Stimulated activated CD8-positive, alpha-beta memory T cell treated with anti-CD3 and anti-CD28 coated beads, Interleukin-7, amount 100 ng/mL, for 24 hours (primary cell): ENCODE results near the gene OXT.
"Not testable (repeated sequence)": the region's sequence is repeated elsewhere in the genome, so short reads cannot be mapped to it uniquely, and the experiment has no call there.

Experiments used
- DNase-seq: peaks from one replicate; pipeline ENCODE4 v3.0.0-alpha.2; 2020; ENCODE audit warnings: low read depth

Gene OXT

GRCh38 chr20:3071610-3072529 is at the start of gene OXT:
TSS of gene OXT (plus strand) at chr20:3071620. CDS start at chr20:3071656, 36 bp downstream.
- peak; percentile 28 for DNase-seq

DNA sequence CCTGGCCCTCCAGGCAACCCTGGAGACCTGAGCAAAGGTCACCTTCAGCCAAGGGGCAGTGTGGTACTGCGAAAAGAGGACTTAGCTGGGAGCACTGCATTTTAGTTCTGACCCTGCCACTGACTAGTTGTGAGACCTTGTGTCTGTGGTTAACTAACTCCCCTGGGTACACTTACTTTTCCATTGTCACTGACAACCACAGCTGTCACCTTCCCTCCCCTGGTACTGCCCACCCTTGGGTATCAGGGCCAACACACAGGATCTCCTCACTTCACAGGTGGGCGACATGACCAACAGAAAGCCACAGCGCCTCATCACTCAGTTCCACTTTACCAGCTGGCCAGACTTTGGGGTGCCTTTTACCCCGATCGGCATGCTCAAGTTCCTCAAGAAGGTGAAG is 49.6 kb upstream of the OXT start:
- no peak for DNase-seq

GRCh38 chr20:3022559-3023490 is 48.6 kb upstream of the OXT start:
- DNase-seq = not testable (repeated sequence)

DNA sequence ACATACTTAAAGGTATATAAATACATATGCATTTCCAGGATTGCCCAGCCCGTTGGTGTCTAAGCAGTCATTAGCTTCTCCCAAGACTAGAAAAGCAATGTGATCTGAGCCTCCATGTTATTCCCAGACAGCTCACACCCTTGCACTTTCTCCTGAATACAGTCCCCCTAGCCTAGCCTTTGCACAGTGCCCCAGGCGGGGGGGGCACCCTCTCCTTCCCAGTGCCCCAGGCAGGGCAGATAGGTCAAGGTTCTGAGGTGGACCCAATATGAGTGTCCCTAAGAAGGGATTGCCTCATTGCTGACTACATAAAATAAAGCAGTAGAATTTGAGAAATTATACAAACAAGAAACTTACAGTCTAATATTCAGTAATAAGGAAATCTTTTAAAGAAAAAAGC is 43.4 kb upstream of the OXT start:
- no peak for DNase-seq

GRCh38 chr20:3031524-3032147 is 39.8 kb upstream of the OXT start:
- DNase-seq = no peak

DNA sequence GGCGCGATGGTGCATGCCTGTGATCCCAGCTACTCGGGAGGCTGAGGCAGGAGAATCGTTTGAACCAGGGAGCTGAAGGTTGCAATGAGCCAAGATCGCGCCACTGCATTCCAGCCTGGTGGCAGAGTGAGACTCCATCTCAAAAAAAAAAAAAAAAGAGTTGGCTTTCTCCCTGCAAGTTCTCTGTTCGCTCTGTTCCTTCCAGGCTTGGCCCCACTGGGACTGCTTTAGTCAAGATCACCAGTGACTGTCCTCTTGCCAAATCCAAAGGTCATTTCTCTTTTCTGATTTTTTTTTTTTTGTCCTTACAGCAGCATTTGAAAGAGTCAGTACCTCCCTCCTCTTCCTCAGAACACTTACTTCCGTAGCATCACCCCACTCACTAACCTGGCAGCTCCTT is 38.8 kb upstream of the OXT start:
- no peak for DNase-seq

- no peak for DNase-seq
Measured at GRCh38 chr20:3037654-3038053, 33.8 kb upstream of the OXT start.

DNA sequence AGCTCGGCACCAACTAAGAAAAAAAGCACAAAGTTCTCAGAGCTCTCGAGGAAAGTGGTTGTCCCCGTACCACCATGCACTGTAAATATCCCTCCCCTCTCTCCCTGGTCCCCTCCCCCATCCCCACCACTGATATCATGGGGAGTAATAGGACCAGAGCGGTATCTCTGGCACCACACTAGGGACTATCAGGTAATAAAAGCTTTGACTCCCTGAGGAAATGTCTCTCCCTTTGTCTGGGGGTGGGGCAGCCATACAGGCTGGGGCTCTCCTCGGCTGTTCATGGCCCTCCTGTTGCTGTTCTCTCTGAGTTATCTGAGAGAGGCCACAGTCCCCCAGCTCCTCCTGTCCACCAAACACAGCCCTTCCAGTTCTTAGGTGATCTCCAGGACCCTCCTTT is 33.0 kb upstream of the OXT start:
- DNase-seq = no peak

DNA sequence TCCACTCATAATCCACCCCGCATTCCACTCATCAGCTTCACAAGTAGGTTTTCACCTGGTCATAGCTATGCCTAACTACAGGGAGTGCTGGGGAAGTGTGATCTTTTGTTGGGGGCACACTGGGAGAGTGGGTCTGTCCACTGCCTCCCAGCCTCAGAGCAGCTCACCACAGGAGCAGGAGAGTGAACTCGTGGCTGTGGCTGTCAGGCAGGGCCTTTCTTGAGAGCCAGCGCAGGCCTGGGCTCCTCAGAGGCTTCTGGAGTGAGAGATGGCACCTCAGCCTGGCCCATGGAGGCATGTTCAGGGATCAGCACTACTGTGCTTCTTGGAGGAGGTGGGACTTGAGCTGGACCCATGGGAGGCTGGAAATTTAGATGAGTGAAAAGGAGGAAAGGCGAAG is 32.0 kb upstream of the OXT start:
- no peak for DNase-seq

DNA sequence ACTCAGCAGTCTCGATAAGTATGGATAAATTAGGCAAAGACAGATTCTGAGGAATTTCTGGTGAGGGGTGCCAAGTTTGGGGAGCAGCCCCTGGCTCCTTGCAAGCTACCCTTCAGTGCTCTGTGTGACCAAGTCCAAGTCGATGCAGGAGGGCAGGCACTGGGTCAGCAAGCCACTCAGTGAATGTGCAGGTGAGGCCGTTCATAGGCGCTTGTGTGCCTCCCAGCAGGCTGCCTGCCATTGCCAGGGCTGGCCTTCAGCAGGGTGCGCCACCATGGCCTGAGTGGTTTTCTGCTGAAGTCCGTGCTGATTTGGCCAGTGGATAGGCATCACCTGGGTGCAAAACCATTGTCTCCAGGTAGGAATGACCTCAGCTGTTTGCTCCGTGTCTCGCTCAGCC is 31.3 kb upstream of the OXT start:
- no peak for DNase-seq

- no peak for DNase-seq
Measured at GRCh38 chr20:3041854-3042409, 29.5 kb upstream of the OXT start.

GRCh38 chr20:3042625-3043024 is 28.8 kb upstream of the OXT start:
- DNase-seq = no peak

- DNase-seq = no peak
Measured at GRCh38 chr20:3043322-3043721, 28.1 kb upstream of the OXT start, which contains the start of gene GNRH2. TSS of gene GNRH2 (plus strand) at chr20:3043622. CDS start at chr20:3044415, 793 bp downstream.

DNA sequence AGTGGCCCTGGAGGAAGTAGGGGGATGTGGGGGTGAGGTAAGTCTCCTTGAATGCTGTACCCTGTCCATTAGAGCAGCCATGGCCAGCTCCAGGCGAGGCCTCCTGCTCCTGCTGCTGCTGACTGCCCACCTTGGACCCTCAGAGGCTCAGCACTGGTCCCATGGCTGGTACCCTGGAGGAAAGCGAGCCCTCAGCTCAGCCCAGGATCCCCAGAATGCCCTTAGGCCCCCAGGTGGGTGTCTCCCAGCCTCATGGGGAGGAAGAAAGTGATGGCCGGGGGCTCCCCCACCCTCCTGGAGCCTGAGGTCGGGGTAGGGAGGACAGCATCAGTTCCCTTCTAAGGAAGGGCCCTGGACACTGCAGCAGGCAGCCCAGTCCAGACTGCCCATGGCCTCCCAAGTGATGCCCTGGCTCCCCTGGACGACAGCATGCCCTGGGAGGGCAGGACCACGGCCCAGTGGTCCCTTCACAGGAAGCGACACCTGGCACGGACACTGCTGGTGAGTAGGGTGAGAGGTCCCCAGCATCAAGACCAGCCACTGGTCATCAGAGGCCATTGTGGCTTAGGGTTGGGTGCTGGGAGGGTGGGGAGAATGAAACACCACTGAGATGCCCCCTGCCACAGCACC is 27.0 kb upstream of the OXT start:
- DNase-seq = no peak

GRCh38 chr20:3045042-3045815 is 26.2 kb upstream of the OXT start:
- peak; percentile 21 for DNase-seq

DNA sequence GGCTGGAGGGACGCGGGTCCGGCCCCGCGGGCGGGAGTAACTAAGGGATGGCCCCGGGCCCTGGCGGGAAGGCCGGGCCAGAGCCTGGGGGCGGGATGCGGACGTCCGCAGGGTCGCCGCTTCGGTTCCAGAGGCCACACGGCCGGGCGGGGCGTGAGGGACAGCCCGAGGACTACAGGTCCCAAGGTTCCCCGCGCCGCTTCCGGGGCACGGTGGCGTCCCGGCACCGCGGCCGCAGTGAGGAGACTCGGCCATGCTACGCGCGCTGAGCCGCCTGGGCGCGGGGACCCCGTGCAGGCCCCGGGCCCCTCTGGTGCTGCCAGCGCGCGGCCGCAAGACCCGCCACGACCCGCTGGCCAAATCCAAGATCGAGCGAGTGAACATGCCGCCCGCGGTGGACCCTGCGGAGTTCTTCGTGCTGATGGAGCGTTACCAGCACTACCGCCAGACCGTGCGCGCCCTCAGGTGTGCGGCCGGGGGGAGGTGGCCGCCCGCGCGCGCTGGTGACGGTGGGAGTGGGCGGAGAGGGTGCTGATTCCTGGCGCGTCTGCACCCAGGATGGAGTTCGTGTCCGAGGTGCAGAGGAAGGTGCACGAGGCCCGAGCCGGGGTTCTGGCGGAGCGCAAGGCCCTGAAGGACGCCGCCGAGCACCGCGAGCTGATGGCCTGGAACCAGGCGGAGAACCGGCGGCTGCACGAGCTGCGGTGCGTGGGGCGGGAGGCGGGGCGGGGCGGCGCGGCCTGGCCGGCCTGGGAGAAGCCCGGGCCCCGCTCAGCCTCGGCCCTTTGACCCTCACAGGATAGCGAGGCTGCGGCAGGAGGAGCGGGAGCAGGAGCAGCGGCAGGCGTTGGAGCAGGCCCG is 25.4 kb upstream of the OXT start, which contains the start of gene MRPS26:
MRPS26 (plus strand) TSS at position 237 of the 861 bp plus-strand sequence; CDS start at position 254, 17 bp downstream.
- DNase-seq = peak; percentile 58

GRCh38 chr20:3046677-3047462 is 24.6 kb upstream of the OXT start:
- no peak for DNase-seq
